ENCODE data around the gene ZBTB46.

ZBTB46 gene

GRCh38 chr20:63766695-63767426 is 64.2 kb downstream of the ZBTB46 start:
- no peak for DNase-seq (ENCODE audit: low spot score)

GRCh38 chr20:63765902-63766301 is 65.2 kb downstream of the ZBTB46 start:
- DNase-seq (ENCODE audit: low spot score), result no peak

GRCh38 chr20:63765082-63765873 is 65.8 kb downstream of the ZBTB46 start:
- DNase-seq (ENCODE audit: low spot score), result no peak

GRCh38 chr20:63759377-63759901 is 71.6 kb downstream of the ZBTB46 start:
- DNase-seq (ENCODE audit: low spot score), result no peak

GRCh38 chr20:63758152-63758551 is 72.9 kb downstream of the ZBTB46 start:
- no peak for DNase-seq (ENCODE audit: low spot score)

GRCh38 chr20:63756648-63756991 is 74.4 kb downstream of the ZBTB46 start:
- DNase-seq (ENCODE audit: low spot score), result no peak

GRCh38 chr20:63755933-63756647 is 75.0 kb downstream of the ZBTB46 start:
- no peak for DNase-seq (ENCODE audit: low spot score)

- DNase-seq (ENCODE audit: low spot score), result no peak
Measured at GRCh38 chr20:63754008-63754407, 77.1 kb downstream of the ZBTB46 start.

GRCh38 chr20:63753381-63753780 is 77.7 kb downstream of the ZBTB46 start:
- DNase-seq (ENCODE audit: low spot score), result no peak

GRCh38 chr20:63752411-63753101 is 78.5 kb downstream of the ZBTB46 start:
- DNase-seq (ENCODE audit: low spot score), result no peak

- no peak for DNase-seq (ENCODE audit: low spot score)
Measured at GRCh38 chr20:63751471-63752271, 79.4 kb downstream of the ZBTB46 start.

GRCh38 chr20:63750807-63751470 is 80.1 kb downstream of the ZBTB46 start:
- DNase-seq (ENCODE audit: low spot score), result no peak

- no peak for DNase-seq (ENCODE audit: low spot score)
Measured at GRCh38 chr20:63749597-63750508, 81.2 kb downstream of the ZBTB46 start.

- DNase-seq (ENCODE audit: low spot score), result no peak
Measured at GRCh38 chr20:63748934-63749270, 82.2 kb downstream of the ZBTB46 start.

GRCh38 chr20:63748070-63748933 is 82.8 kb downstream of the ZBTB46 start:
- DNase-seq (ENCODE audit: low spot score), result no peak

GRCh38 chr20:63747622-63748069 is 83.4 kb downstream of the ZBTB46 start:
- DNase-seq (ENCODE audit: low spot score), result no peak

GRCh38 chr20:63746751-63747315 is 84.2 kb downstream of the ZBTB46 start:
- no peak for DNase-seq (ENCODE audit: low spot score)

Data from RKO (cell line).